Nephron (organoid): Measurements from ENCODE around the gene RAB15.
"Not testable (repeated sequence)": the region's sequence is repeated elsewhere in the genome, so short reads cannot be mapped to it uniquely, and the experiment has no call there.

Source experiments
- H3K27ac Mint-ChIP-seq, 3 experiments: 2 replicates each; pipeline ENCODE4 v1.8.0; 2020; ENCODE audit warnings: mixed read lengths in 3 of 3, mild to moderate bottlenecking in 2 of 3, moderate library complexity in 1 of 3
- H3K27me3 Mint-ChIP-seq: 2 replicates; pipeline ENCODE4 v1.8.0; 2021; ENCODE audit warnings: low read depth, mild to moderate bottlenecking, moderate library complexity, mixed read lengths
- H3K36me3 Mint-ChIP-seq: 2 replicates; pipeline ENCODE4 v1.8.0; 2020; ENCODE audit warnings: low read depth, mixed read lengths
- H3K4me1 Mint-ChIP-seq: 2 replicates; pipeline ENCODE4 v1.8.0; 2020; ENCODE audit warnings: mixed read lengths
- H3K4me3 Mint-ChIP-seq, 3 experiments: 2 replicates each; pipeline ENCODE4 v1.8.0; 2020; ENCODE audit warnings: mild to moderate bottlenecking in 3 of 3, mixed read lengths in 3 of 3, moderate library complexity in 2 of 3
- H3K9me3 Mint-ChIP-seq: 2 replicates; pipeline ENCODE4 v1.8.0; 2020; ENCODE audit warnings: mixed read lengths
- CTCF ChIP-seq, 3 experiments: fragments of 200-600 bp; sonication (generic); IDR thresholded peaks; one replicate each; pipeline ENCODE4 v1.5.0; 2021; ENCODE audit warnings: antibody characterized with exemption in 3 of 3; ENCODE audit not compliant: unreplicated experiment in 3 of 3

Gene RAB15

GRCh38 chr14:64915029-64915424 is 57.1 kb downstream of the RAB15 start:
- Mint-ChIP-seq H3K36me3 (no peaks in the 10 kb centered on the region), H3K27me3 (peaks cover 4% of the 10 kb centered on the region), H3K4me3 (peak overlapping the region; percentile 85 to 90 (median 89)), H3K4me1 (peaks cover 28% of the 10 kb centered on the region), H3K27ac (peak overlapping the region; percentile 80 to 92 (median 92)), H3K9me3 (no peaks in the 10 kb centered on the region)
- TF ChIP-seq CTCF (IDR thresholded peaks at IDR 0.05; ENCODE audit: unreplicated experiment in 3 of 3) = no peak

GRCh38 chr14:64914237-64915028 is 57.7 kb downstream of the RAB15 start, which contains the start of gene CHURC1:
Gene CHURC1, plus strand, starts transcription at chr14:64914455. Its CDS starts 41 bp downstream, at chr14:64914496.
- H3K27ac Mint-ChIP-seq = peak within 1 kb of the TSS; percentile 80 to 92 (median 92)
- H3K36me3 Mint-ChIP-seq = no peaks in the 10 kb centered on the region
- peaks cover 28% of the 10 kb centered on the region for H3K4me1 Mint-ChIP-seq
- no peak for TF ChIP-seq CTCF (IDR thresholded peaks at IDR 0.05; ENCODE audit: unreplicated experiment in 3 of 3)
- H3K9me3 Mint-ChIP-seq = no peaks in the 10 kb centered on the region
- peak within 1 kb of the TSS; percentile 85 to 90 (median 89) for H3K4me3 Mint-ChIP-seq
- H3K27me3 Mint-ChIP-seq = peaks cover 9% of the 10 kb centered on the region

DNA sequence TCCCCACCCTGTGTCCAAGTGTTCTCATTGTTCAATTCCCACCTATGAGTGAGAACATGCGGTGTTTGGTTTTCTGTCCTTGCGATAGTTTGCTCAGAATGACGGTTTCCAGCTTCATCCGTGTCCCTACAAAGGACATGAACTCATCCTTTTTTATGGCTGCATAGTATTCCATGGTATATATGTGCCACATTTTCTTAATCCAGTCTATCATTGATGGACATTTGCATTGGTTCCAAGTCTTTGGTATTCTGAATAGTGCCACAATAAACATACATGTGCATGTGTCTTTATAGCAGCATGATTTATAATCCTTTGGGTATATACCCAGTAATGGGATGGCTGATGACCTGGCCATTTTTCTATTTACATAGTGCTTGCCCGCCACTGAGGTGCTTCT is 58.7 kb downstream of the RAB15 start:
- not testable (repeated sequence) for H3K36me3 Mint-ChIP-seq, H3K9me3 Mint-ChIP-seq, H3K27me3 Mint-ChIP-seq
- peak overlapping the region; percentile 85 to 90 (median 89) for H3K4me3 Mint-ChIP-seq
- H3K27ac Mint-ChIP-seq = peak overlapping the region in 2 of 3 experiments; percentile 80 to 92
- H3K4me1 Mint-ChIP-seq = peaks cover 28% of the 10 kb centered on the region

DNA sequence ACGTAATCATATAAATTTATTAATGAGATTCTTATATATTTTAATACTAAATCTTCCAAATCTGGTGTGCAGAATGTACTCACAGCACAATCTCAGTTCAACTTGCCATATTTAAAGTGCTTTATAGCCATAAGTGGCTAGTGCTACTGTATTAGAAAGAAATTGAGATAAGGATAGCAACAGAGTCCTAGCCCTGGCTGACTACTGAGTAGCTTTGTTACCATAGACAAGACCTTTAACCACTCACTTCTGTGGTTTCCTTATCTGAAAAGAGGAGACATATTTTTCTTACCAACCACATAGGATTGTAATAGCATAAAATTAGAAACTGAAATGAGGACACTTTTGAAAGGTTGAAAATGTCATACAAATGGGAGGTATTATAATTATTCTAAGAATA is 59.9 kb downstream of the RAB15 start:
- no peaks in the 10 kb centered on the region for H3K36me3 Mint-ChIP-seq
- no peak for TF ChIP-seq CTCF (IDR thresholded peaks at IDR 0.05; ENCODE audit: unreplicated experiment in 3 of 3)
- H3K4me1 Mint-ChIP-seq = peaks cover 24% of the 10 kb centered on the region
- H3K4me3 Mint-ChIP-seq = peak overlapping the region in 2 of 3 experiments; percentile 15 to 24
- no peak overlapping the region for H3K27ac Mint-ChIP-seq
- H3K9me3 Mint-ChIP-seq = no peaks in the 10 kb centered on the region
- peaks cover 9% of the 10 kb centered on the region for H3K27me3 Mint-ChIP-seq

- H3K36me3 Mint-ChIP-seq = no peaks in the 10 kb centered on the region
Measured at GRCh38 chr14:64910847-64911495, 61.2 kb downstream of the RAB15 start.

More at GRCh38 chr14:64910847-64911495, 61.2 kb downstream of the RAB15 start:
- peaks cover 21% of the 10 kb centered on the region for H3K4me1 Mint-ChIP-seq
- no peak overlapping the region for H3K4me3 Mint-ChIP-seq
- peaks cover 11% of the 10 kb centered on the region for H3K27me3 Mint-ChIP-seq
- H3K27ac Mint-ChIP-seq = no peak overlapping the region
- TF ChIP-seq CTCF (IDR thresholded peaks at IDR 0.05; ENCODE audit: unreplicated experiment in 3 of 3) = peak; percentile 57 to 66 (median 58)
- H3K9me3 Mint-ChIP-seq = no peaks in the 10 kb centered on the region
